HG03520 (cell line): ENCODE measurements around the gene TELO2.

Source experiments
- ATAC-seq: cut with Tn5 transposase; IDR thresholded peaks from one replicate; pipeline ENCODE4 v1.9.1; 2021; ENCODE audit warnings: mild to moderate bottlenecking, moderate library complexity; ENCODE audit not compliant: unreplicated experiment

Gene TELO2

DNA sequence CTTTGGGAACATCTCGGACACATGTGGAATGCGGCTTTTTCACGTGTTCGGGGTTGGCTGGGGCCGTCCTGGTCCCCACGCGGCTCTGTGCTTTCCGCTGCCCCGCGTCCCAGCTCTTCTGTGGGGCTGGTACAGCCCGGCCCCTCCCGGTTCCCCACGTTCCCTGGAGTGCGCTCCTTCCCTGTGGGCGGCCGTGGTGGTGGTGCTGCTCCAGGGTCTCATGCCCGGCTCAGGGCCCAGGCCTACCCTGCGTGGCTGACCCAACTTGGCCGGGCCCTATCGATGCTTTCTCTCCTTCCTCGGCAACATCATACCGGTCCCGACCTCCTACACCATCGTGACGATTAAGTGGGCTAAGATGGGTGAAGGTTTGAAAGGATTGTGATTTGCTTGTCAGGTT lies 3.3 kb downstream of the TELO2 start:
- ATAC-seq, result no peak

GRCh38 chr16:1497014-1497598 lies 3.9 kb downstream of the TELO2 start:
- no peak for ATAC-seq

DNA sequence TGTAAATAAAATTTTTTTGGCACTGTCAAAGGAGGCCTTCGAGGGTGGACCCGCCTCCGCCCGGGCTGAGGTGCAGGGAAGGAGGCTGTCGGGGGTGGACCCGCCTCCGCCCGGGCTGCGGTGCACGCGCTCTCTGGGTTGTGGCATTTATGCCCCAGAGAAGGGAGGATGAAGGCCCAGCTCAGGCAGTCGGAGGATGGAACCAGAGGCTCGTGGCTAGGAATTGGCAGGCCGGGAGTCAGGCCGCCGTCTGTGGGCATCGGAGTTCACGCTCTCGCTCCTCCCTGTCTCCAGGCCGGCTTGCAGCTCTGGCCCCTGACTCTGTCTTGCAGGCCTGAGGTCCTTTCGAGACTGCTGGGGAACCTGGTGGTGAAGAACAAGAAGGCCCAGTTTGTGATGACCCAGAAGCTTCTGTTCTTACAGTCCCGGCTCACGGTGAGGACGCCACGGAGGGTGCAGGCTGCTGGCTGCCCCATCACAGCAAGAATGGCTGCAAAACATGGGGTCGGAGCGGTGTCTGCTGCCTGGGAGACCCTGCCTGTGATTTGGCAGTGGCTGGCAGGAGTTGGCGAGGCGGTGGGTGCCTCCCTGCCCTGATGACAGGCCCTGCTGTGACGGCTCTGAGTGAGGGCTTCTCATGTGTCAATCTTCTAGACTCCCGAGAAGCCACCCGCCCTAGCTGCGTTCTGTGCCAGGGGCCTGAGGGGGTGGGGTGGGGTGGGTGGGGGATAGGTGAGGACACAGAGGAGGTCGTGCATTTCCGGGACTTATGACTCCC lies 5.9 kb downstream of the TELO2 start:
- no peak for ATAC-seq

GRCh38 chr16:1499756-1500464 lies 6.8 kb downstream of the TELO2 start:
- no peak for ATAC-seq

DNA sequence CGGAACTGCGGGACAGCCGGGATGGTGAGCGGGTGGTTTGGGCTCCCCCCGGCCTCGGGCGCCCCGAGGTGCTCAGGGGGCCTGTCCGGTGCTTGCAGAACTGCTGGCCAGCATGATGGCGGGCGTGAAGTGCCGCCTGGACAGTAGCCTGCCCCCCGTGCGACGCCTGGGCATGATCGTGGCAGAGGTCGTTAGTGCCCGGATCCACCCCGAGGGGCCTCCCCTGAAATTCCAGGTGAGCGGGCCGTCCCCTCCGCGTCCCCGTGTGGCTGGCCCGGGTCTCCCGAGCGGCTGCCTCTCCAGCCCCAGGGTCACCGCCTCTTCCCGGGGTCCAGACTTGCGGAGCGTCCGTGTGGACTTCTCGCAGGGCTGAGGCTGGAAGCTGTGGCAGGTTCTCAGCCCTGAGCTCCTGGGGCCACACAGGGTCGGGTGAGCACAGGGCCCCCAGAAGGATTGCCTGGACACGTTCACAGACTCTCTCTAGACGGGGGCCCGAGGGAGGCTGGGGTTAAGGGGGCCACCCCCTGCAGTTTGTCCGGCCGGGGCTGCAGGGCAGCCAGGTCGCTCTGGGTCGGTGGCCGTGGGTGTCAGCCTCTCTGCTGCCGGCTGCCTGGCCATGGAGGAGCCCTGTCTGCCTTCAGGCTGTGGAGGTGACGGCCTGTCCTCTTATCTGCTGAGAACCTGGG lies 7.4 kb downstream of the TELO2 start:
- no peak for ATAC-seq

DNA sequence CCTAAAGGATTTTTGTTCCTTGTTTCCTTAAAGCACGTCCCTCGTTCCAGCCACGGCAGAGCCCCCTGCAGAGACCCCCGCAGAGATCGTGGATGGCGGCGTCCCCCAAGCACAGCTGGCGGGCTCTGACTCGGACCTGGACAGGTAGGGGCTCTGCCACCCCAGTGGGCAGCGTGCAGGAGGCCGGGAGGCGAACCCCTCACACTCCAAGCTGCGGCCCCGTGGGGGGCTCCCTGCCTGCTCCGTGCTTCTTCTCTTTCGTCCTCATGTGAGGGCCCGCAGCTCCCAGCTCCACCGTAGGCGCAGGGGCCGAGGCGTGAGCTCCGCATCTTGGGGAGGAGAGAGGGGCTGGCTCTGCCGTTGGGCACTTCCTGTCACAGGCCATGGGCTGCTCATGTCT lies 8.5 kb downstream of the TELO2 start:
- no peak for ATAC-seq

DNA sequence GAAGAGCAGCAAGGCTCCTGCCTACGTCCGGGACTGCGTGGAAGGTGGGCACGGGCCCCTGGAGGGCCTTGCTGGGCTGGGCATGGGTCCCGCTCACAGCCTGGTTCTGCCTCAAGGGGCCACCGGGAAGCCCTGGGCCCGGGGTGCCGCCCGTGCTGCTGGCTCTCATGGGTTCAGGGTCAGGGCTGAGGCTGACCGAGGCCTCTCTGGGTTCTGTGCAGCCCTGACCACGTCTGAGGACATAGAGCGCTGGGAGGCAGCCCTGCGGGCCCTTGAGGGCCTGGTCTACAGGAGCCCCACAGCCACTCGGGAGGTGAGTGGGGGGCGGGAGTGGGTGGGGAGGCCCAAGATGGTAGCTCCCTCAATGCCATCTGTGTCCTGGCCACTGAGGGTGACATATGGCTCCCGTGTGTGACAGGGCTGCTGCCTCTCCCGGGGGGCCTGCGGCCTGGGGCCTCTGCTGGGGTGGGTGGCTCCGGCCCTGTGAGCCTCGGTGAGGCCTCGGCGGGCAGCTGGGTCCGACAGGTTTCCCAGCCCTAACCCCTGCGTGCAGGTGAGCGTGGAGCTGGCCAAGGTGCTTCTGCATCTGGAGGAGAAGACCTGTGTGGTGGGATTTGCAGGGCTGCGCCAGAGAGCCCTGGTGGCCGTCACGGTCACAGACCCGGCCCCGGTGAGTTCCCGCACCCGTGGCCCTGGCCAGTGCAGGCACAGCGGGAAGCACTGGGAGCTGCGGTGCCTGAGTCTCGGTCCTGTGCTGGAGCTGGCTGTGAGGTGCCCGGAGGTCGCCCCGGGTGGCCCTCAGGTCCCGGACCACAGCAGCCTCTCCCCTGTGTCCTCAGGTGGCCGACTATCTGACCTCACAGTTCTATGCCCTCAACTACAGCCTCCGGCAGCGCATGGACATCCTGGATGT lies 9.2 kb downstream of the TELO2 start:
- no peak for ATAC-seq

DNA sequence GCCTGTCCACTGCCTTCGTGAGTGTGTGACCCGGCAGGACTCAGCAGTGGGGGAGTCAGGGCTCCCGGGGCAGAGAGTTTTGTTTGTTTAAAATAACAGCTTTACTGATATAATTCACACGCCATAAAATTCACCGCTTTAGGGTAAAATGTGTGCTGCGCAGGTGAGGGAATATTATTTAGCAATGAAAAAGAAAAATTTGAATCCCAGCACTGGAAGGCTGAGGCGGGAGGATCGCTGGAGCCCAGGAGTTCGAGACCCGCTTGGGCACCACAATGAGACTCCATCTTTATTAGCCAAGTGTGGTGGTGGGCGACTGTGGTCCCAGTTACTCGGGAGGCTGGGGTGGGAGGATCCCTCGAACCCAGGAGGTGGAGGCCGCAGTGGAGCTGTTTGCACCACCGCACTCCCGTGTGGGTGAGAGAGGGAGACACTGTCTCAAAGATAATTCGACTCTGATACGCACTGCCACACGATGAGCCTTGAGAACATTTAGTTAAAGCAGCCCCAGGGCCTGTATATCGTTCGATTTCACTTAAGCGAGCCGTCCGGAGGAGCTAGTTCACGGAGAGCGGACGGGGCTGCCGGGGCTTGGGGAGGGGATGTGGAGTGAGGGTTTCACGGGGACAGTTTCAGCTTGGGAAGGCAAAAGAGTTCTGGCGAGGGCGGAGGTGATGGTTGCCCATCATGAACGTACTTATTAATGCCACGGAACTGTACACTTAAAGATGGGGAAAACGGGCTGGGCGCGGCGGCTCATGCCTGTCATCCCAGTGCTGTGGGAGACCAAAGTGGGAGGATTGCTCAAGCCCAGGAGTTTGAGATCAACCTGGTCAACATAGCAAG lies 10.2 kb downstream of the TELO2 start:
- no peak for ATAC-seq

GRCh38 chr16:1505073-1505844 lies 12.1 kb downstream of the TELO2 start:
- ATAC-seq, result no peak

DNA sequence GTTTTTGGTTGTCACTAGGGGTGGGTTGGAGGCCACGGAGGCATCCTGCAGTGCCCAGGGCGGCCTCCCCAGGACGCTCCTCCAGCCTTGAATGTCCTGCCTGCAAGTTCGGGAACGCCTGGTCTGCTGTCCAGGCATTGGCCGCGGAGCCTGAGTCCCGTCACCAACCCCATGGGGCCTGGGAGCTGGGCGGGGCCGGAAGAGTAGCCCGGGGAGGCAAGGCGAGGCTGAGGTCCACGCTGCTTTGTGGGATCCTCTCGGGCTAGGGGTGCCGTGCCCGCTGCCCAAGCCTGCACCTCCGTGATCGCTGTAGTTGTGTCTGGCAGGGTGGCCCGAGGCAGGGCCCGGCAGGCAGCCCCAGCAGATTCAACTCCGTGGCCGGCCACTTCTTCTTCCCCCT lies 12.8 kb downstream of the TELO2 start:
- no peak for ATAC-seq

- no peak for ATAC-seq
Observed at GRCh38 chr16:1506494-1507213, 13.5 kb downstream of the TELO2 start.

DNA sequence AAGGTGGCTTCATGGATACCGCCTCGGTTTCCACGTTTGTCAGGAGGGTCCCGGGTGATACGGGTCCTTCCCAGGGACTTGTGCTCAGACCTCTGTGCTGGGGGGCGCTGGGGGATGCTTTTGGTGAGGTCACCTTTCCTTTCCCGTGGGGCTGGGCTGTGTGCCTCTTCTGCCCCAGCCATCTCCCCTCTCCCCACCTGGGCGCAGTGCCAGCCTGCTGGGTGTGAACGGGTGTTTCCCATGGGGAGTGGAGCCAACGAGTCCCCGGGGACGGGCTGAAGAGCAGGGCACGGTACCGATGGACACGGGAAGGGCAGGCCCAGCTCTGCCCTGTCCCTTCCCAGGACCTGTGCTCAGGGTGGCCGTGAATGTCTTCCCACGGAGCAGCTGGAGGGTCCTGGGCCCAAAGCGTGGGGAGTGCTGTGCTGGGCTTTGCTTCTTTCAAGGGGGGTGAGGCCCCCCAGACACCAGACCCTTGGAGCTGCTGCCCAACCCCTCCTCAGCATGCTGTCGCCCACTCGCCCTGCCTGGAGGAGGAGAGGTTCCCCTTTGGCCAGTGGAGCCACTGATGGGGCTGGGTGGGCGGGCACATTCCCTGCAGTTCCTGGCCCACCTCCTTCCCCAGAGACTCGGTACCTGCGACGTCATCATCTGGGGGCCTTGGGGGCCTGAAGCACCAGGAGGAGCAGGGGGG lies 15.5 kb downstream of the TELO2 start:
- ATAC-seq, result no peak

DNA sequence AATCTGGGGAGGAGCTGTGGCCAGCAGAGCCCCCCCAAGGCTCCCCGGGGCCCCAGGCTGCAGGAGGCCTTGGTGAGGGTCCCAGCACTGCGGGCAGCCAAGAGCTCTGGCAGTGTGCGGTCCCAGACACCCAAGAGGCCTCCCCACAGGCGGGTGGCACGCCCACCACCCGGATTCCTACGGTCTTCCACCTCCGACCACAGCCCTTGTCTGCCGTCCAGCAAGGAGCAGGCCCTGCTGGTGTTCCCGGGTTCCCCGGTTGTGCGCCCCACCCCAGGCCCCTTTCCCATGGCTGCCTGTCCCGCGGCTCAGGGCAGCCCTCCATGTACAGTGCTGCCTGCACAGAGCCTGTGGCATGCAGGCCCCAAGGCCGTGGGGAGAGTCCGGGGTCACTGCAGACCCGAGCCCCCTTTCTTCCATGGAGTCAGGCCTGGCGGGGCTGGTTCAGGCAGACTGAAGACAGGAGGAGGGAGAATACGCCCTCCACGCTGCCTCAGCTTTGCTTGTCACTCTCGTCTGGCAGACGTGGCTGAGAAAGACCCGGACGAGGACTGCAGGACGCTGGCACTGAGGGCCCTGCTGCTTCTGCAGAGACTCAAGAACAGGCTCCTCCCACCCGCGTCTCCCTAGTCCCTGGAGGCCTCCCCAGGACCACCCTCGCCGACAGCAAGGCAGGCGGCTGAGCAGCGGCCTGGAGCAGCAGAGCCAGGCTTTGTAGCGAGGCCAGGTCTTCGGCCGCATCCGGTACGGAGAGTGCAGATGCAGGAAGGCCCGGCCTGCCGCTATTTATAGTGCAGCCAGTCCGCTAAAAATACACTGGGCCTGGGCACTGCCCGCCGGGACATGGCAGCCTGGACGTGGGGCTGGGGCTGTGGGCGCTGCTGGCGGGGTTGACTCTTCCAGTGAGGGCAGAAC lies 16.4 kb downstream of the TELO2 start:
- no peak for ATAC-seq

GRCh38 chr16:1510272-1510671 lies 17.1 kb downstream of the TELO2 start:
- no peak for ATAC-seq

DNA sequence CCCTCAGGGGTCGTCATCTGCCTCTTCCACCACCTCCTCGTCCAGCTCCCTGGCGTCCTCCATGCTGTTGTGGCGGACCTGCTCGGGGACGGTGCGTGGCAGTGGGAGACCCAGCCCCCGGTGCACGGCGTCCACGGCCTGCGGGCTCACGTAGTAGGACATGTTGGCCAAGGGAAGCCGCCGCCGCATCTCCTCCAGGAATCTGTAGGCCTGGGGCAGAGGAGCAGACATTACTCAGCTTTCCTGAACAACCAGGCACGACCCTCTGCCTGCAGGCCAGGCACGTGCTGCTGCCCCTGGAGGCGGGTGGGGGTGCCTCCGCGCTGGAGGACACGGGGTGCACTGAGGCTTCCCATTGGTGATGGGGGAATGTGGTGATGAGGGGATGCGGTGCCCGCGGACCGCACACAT lies 17.8 kb downstream of the TELO2 start:
- no peak for ATAC-seq
